H1 (cell line): Measurements from ENCODE around the gene SHISA8. TPM values are rescaled to one million over a fixed set of nuclear protein-coding genes. Genes with fewer than 3 reads are reported as not detected.

Experiments
- CTCF ChIA-PET: fragments of 300-600 bp; sonication (Branson Sonifier 250); formaldehyde crosslinking; loops from one replicate; lab custom pipeline; 2021; ENCODE audit not compliant: partially characterized antibody; lab: Charles Lee
- POLR2A ChIA-PET: fragments of 300-600 bp; sonication (Branson Sonifier 250); formaldehyde crosslinking; loops from one replicate; lab custom pipeline; 2021; ENCODE audit warnings: inconsistent platforms; ENCODE audit not compliant: partially characterized antibody; lab: Charles Lee
- DNase-seq, 2 experiments: peaks; one replicate each; pipeline versions ENCODE4 v3.0.0 to v3.0.0-alpha.2; 2010 to 2022; ENCODE audit warnings: low spot score in 2 of 2, low read depth in 1 of 2, mixed read lengths in 1 of 2
- FAIRE-seq: peaks from 2 replicates; lab custom pipeline; 2011; peaks lifted over from hg19 to GRCh38; lab: Jason Lieb, UNC
- H2AFZ ChIP-seq: 2 replicates; pipeline ENCODE4 v1.8.1; 2012; ENCODE audit warnings: low read length, inconsistent platforms
- H2AK5ac ChIP-seq: 2 replicates; pipeline ENCODE4 v1.6.1; 2013; ENCODE audit warnings: low read depth, low read length
- H2BK120ac ChIP-seq: replicated peaks from 2 replicates; pipeline ENCODE3; 2013; ENCODE audit warnings: low read depth, low read length, inconsistent platforms
- H2BK12ac ChIP-seq: 2 replicates; pipeline ENCODE4 v1.6.1; 2013; ENCODE audit warnings: low read depth, low read length
- H2BK15ac ChIP-seq: 2 replicates; pipeline ENCODE4 v1.6.1; 2013; ENCODE audit warnings: low read length
- H2BK20ac ChIP-seq: 2 replicates; pipeline ENCODE4 v1.6.1; 2013; ENCODE audit warnings: low read length
- H2BK5ac ChIP-seq: 2 replicates; pipeline ENCODE4 v1.6.1; 2013; ENCODE audit warnings: low read depth, low read length
- H3K14ac ChIP-seq: 2 replicates; pipeline ENCODE4 v1.6.1; 2013; ENCODE audit warnings: inconsistent platforms; ENCODE audit not compliant: insufficient read length
- H3K18ac ChIP-seq: 2 replicates; pipeline ENCODE4 v1.6.1; 2013; ENCODE audit warnings: low read length; ENCODE audit errors: extremely low read depth
- H3K23ac ChIP-seq: 2 replicates; pipeline ENCODE4 v1.6.1; 2013; ENCODE audit warnings: inconsistent platforms; ENCODE audit not compliant: insufficient read length
- H3K23me2 ChIP-seq: 2 replicates; pipeline ENCODE4 v1.6.1; 2013; ENCODE audit warnings: low read depth, low read length
- H3K27ac ChIP-seq: 2 replicates; pipeline ENCODE4 v1.6.1; 2011; ENCODE audit warnings: low read depth, low read length, inconsistent platforms
- H3K27me3 ChIP-seq, 4 experiments: replicated peaks in 1 of 4; 1 replicate in 1 of 4; 2 replicates in 3 of 4; pipeline versions ENCODE4 v1.6.1 to v1.8.1; 2011 to 2013; ENCODE audit warnings: low read length in 3 of 4, mild to moderate bottlenecking in 3 of 4, inconsistent platforms in 2 of 4, mixed read lengths in 2 of 4, moderate library complexity in 1 of 4; ENCODE audit not compliant: control insufficient read depth in 3 of 4, insufficient read depth in 3 of 4; ENCODE audit errors: extremely low read depth in 1 of 4
- H3K36me3 ChIP-seq, 4 experiments: 2 replicates each; pipeline versions ENCODE4 v1.6.1 to v1.8.1; 2011 to 2013; ENCODE audit warnings: mild to moderate bottlenecking in 4 of 4, low read length in 3 of 4, moderate library complexity in 2 of 4, control low read depth in 1 of 4, inconsistent platforms in 1 of 4; ENCODE audit not compliant: insufficient read depth in 4 of 4, control insufficient read depth in 2 of 4
- H3K4ac ChIP-seq: replicated peaks from 2 replicates; pipeline ENCODE3; 2013; ENCODE audit warnings: low read length, low read depth, mixed read lengths, inconsistent platforms; ENCODE audit not compliant: insufficient read length
- H3K4me1 ChIP-seq, 4 experiments: replicated peaks in 1 of 4; 1 replicate in 1 of 4; 2 replicates in 3 of 4; pipeline versions ENCODE4 v1.6.1 to v1.8.1; 2011 to 2013; ENCODE audit warnings: low read length in 3 of 4, inconsistent platforms in 2 of 4, mixed read lengths in 1 of 4; ENCODE audit not compliant: insufficient read depth in 4 of 4, control insufficient read depth in 3 of 4
- H3K4me2 ChIP-seq, 2 experiments: 2 replicates each; pipeline versions ENCODE4 v1.6.1 to v1.8.1; 2011 to 2013; ENCODE audit warnings: low read depth in 2 of 2, low read length in 2 of 2, control low read depth in 1 of 2, inconsistent platforms in 1 of 2, mild to moderate bottlenecking in 1 of 2; ENCODE audit not compliant: insufficient read depth in 1 of 2
- H3K4me3 ChIP-seq, 4 experiments: fragments of 200-600, 300-600 bp in 1 of 4; sonication (generic), shearing (Covaris generic), sonication (Bioruptor Twin) in 1 of 4; 2 replicates each; pipeline versions ENCODE4 v1.5.1 to v1.8.1; 2011 to 2016; ENCODE audit warnings: low read length in 4 of 4, low read depth in 3 of 4, control low read depth in 2 of 4, inconsistent platforms in 2 of 4, mild to moderate bottlenecking in 2 of 4, mixed read lengths in 1 of 4, moderate library complexity in 1 of 4; ENCODE audit not compliant: insufficient read depth in 2 of 4; ENCODE audit errors: extremely low read depth in 1 of 4
- H3K56ac ChIP-seq: replicated peaks from 2 replicates; pipeline ENCODE3; 2013; ENCODE audit warnings: low read depth, mild to moderate bottlenecking, mixed read lengths, low read length, inconsistent platforms; ENCODE audit not compliant: insufficient read length
- H3K79me1 ChIP-seq: 2 replicates; pipeline ENCODE4 v1.6.1; 2013; ENCODE audit warnings: low read depth, low read length, control low read depth
- H3K79me2 ChIP-seq, 2 experiments: 2 replicates each; pipeline versions ENCODE4 v1.6.1 to v1.8.1; 2012 to 2013; ENCODE audit warnings: low read length in 2 of 2, mild to moderate bottlenecking in 2 of 2, inconsistent platforms in 1 of 2; ENCODE audit not compliant: insufficient read depth in 2 of 2, control insufficient read depth in 1 of 2
- H3K9ac ChIP-seq, 4 experiments: replicated peaks in 1 of 4; 1 replicate in 1 of 4; 2 replicates in 3 of 4; pipeline versions ENCODE4 v1.6.1 to v1.8.1; 2011 to 2013; ENCODE audit warnings: low read depth in 3 of 4, low read length in 3 of 4, control low read depth in 2 of 4, mild to moderate bottlenecking in 2 of 4, moderate library complexity in 2 of 4, inconsistent platforms in 1 of 4; ENCODE audit errors: extremely low read depth in 1 of 4
- H3K9me3 ChIP-seq, 2 experiments: 2 replicates each; pipeline versions ENCODE4 v1.6.1 to v1.8.1; 2012 to 2013; ENCODE audit warnings: mild to moderate bottlenecking in 2 of 2, moderate library complexity in 2 of 2, control low read depth in 1 of 2, inconsistent platforms in 1 of 2, low read depth in 1 of 2, low read length in 1 of 2, mixed read lengths in 1 of 2; ENCODE audit not compliant: insufficient read depth in 2 of 2
- H4K20me1 ChIP-seq, 2 experiments: replicated peaks in 1 of 2; 2 replicates each; pipeline versions ENCODE3 to v1.8.1; 2011 to 2013; ENCODE audit warnings: inconsistent platforms in 2 of 2, low read length in 2 of 2, mild to moderate bottlenecking in 1 of 2; ENCODE audit not compliant: insufficient read depth in 2 of 2, control insufficient read depth in 1 of 2
- H4K5ac ChIP-seq: 2 replicates; pipeline ENCODE4 v1.6.1; 2013; ENCODE audit warnings: low read length, low read depth, mixed read lengths, inconsistent platforms; ENCODE audit not compliant: insufficient read length
- H4K8ac ChIP-seq: 2 replicates; pipeline ENCODE4 v1.8.0; 2013; ENCODE audit warnings: mild to moderate bottlenecking, moderate library complexity, low read length, inconsistent platforms; ENCODE audit not compliant: insufficient read depth; ENCODE audit errors: extremely low read depth
- H4K91ac ChIP-seq: replicated peaks from 2 replicates; pipeline ENCODE3; 2013; ENCODE audit warnings: low read length, mixed read lengths, inconsistent platforms; ENCODE audit not compliant: insufficient read length
- BRCA1 ChIP-seq: IDR thresholded peaks from 2 replicates; pipeline ENCODE4 v1.6.1; 2012; ENCODE audit warnings: low read depth, low read length, improper control_type of control experiment
- KDM4A ChIP-seq: IDR thresholded peaks from one replicate; pipeline ENCODE4 v1.7.1; 2012; ENCODE audit warnings: low read depth, mild to moderate bottlenecking, moderate library complexity, low read length, inconsistent platforms; ENCODE audit not compliant: severe bottlenecking
- KDM5A ChIP-seq: fragments of 200-600 bp; IDR thresholded peaks from 2 replicates; pipeline ENCODE4 v1.7.1; 2012; ENCODE audit warnings: mild to moderate bottlenecking, low read length, inconsistent platforms, mixed read lengths
- PHF8 ChIP-seq: fragments of 200-600 bp; sonication (generic); conservative IDR thresholded peaks from 2 replicates; pipeline ENCODE4 v1.7.1; 2012; ENCODE audit warnings: low read depth, mild to moderate bottlenecking, inconsistent platforms, low read length, moderate library complexity
- SAP30 ChIP-seq: fragments of 300-600 bp; sonication (generic); IDR thresholded peaks from 2 replicates; pipeline ENCODE4 v1.7.1; 2012; ENCODE audit warnings: low read length, moderate library complexity, mild to moderate bottlenecking, inconsistent platforms; ENCODE audit not compliant: insufficient read depth, insufficient replicate concordance
- SP4 ChIP-seq: IDR thresholded peaks from 2 replicates; pipeline ENCODE4 v1.6.1; 2012; ENCODE audit warnings: low read length, inconsistent platforms
- SRF ChIP-seq: IDR thresholded peaks from 2 replicates; pipeline ENCODE4 v1.6.1; 2011; ENCODE audit warnings: mild to moderate bottlenecking, low read depth, low read length, moderate library complexity
- TAF7 ChIP-seq: optimal IDR thresholded peaks from 2 replicates; pipeline ENCODE3; 2011; ENCODE audit warnings: low read depth, mild to moderate bottlenecking, inconsistent platforms, low read length, moderate library complexity, borderline replicate concordance
- TBP ChIP-seq: IDR thresholded peaks from 2 replicates; pipeline ENCODE4 v1.6.1; 2011; ENCODE audit warnings: low read depth, low read length, improper control_type of control experiment
- ZNF274 ChIP-seq: IDR thresholded peaks from 2 replicates; pipeline ENCODE4 v1.7.0; 2012; ENCODE audit warnings: low read length, borderline replicate concordance; ENCODE audit errors: extremely low read depth
- WGBS, 2 experiments: shearing (Covaris generic) in 1 of 2; methylation state at CpG; one replicate each; pipeline versions ENCODE4 v1.1.6 to v1.1.7; 2013 to 2015; ENCODE audit warnings: low lambda C conversion rate in 2 of 2, mixed read lengths in 2 of 2, inconsistent platforms in 1 of 2, low coverage in 1 of 2, missing lambda C conversion rate in 1 of 2; ENCODE audit not compliant: insufficient replicate concordance in 2 of 2, insufficient coverage in 1 of 2, insufficient read length in 1 of 2; ENCODE audit errors: extremely low coverage in 1 of 2, missing lambda C conversion rate in 1 of 2; 5-methylcytosine and 5-hydroxymethylcytosine counted together
- polyA plus RNA-seq, 7 experiments: library from polyadenylated mRNA; depleted of rRNA in 3 of 7; stranded (reverse) in 5 of 7; unstranded in 2 of 7; fragments of >200 nt in 5 of 7; fragments of 200-250 nt in 2 of 7; gene quantifications; 1 replicate in 5 of 7; 2 replicates in 1 of 7; 4 replicates in 1 of 7; pipeline versions ENCODE4 v1.2.1 to v1.2.3, GENCODE V29; 2011 to 2013; ENCODE audit warnings: missing spikeins in 2 of 7, mixed read lengths in 2 of 7
- total RNA-seq: library from RNA; stranded (reverse); fragmentation: NEBNext Ultra II Directional; extraction: Animal tissue kit (Norgen Biotek cat#: 25700); gene quantifications from 2 replicates; pipeline ENCODE4 v1.2.1, GENCODE V29; 2021
- TF ChIP-seq, protein P1 (sequence below): IDR thresholded peaks from 2 replicates; pipeline ENCODE4 v1.6.1; 2011; ENCODE audit warnings: low read length, improper control_type of control experiment

SHISA8 gene
- total and polyA plus RNA-seq, 2 of the 8 experiments (the other 6 are each of a cell fraction or from before 2014, with no cell fraction given), result 0.14 to 0.89 TPM

DNA sequence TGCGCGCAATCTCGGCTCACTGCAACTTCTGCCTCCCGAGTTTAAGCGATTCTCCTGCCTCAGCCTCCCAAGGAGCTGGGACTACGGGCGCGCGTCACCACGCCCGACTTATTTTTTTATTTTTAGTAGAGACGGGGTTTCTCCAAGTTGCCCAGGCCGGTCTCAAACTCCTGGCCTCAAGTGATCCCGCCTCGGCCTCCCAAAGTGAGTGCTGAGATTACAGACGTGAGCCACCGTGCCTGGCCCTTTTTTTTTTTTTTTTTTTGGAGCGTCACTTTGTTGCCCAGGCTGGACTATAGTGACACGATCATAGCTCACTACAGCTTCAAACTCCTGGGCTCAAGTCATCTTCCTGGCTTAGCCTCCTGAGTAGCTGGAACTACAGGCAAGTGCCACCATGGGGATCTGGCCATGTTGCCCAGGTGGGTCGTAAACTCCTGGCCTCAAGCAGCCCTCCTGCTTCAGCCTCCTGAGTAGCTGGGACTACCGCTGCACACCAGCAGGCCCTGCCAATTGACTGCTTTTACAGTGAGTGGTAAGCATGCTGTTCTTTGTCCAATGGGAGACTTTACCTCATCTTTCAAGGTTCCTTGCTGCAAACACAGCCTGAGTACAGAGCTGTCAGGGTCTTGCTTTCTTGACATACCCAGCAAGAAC is 32.7 kb upstream of the SHISA8 start:
- H3K27ac ChIP-seq, result no peak overlapping the region
- H2BK15ac ChIP-seq, result peak overlapping the region; percentile 19; the same call in 1 of the 2 replicates
- no peaks in the 10 kb centered on the region for H3K9me3 ChIP-seq
- H3K4ac ChIP-seq, result no peak overlapping the region
- H3K23me2 ChIP-seq, result peaks cover 8% of the 10 kb centered on the region
- H3K27me3 ChIP-seq, result no peaks in the 10 kb centered on the region
- DNase-seq, result no peak
- no peak overlapping the region for H4K91ac ChIP-seq
- peaks cover 0 to 9% of the 10 kb centered on the region in 2 experiments; a peak in 1 of 4 replicates for H3K79me2 ChIP-seq
- H3K4me3 ChIP-seq, result peak overlapping the region in 2 of 4 experiments; percentile 67 to 72; a peak in 4 of 8 replicates
- H3K14ac ChIP-seq, result no peak overlapping the region
- no peak overlapping the region for H2BK20ac ChIP-seq
- no peak for FAIRE-seq
- H2AK5ac ChIP-seq, result peak overlapping the region; percentile 59
- H2BK5ac ChIP-seq, result 0 out of 2 replicates have a peak overlapping the region, but pooled peaks have one; percentile 97
- H4K8ac ChIP-seq, result no peak overlapping the region; the same call in 1 of the 2 replicates
- H3K4me2 ChIP-seq, result peak overlapping the region; percentile 82 to 85
- H3K4me1 ChIP-seq, result peaks cover 7 to 20% (median 11%) of the 10 kb centered on the region in 4 experiments
- H4K5ac ChIP-seq, result no peak overlapping the region
- H3K79me1 ChIP-seq, result peaks cover 7% of the 10 kb centered on the region; the same call in 1 of the 2 replicates
- H3K56ac ChIP-seq, result no peak overlapping the region
- H3K18ac ChIP-seq, result peak overlapping the region; percentile 71; the same call in 1 of the 2 replicates
- ChIA-PET CTCF (interaction anchor here (0.6 to 4.4 kb wide), 10 partner anchors 9 to 250 kb away, joined by 3 to 21 read pairs (median 4); partner anchors contain the start of gene TNFRSF13C), POLR2A (interaction anchor here (0.9 to 2.1 kb wide), 10 partner anchors 10 to 116 kb away, joined by 3 to 13 read pairs (median 4); no protein-coding TSS in a partner anchor)
- no peak overlapping the region for H3K23ac ChIP-seq
- peaks cover 16 to 26% (median 23%) of the 10 kb centered on the region in 4 experiments for H3K36me3 ChIP-seq
- peak overlapping the region in 1 of 4 experiments; percentile 75; a peak in 2 of 7 replicates for H3K9ac ChIP-seq
- H2AFZ ChIP-seq, result no peak overlapping the region
- peak overlapping the region; percentile 60; the same call in 1 of the 2 replicates for H2BK12ac ChIP-seq
- 87% methylated on average over 17 of the region's 21 CpGs; no CpG with 5 or more reads in 1 of the 2 experiments for WGBS, 2 experiments
- H2BK120ac ChIP-seq, result no peak overlapping the region
- H4K20me1 ChIP-seq, result peaks cover 0 to 6% of the 10 kb centered on the region in 2 experiments
- TF ChIP-seq BRCA1 (no peak), ZNF274 (no peak), SRF (no peak), SAP30 (no peak), SP4 (no peak), KDM5A (no peak), PHF8 (no peak), KDM4A (no peak), TAF7 (no peak), TBP (no peak)
- TF ChIP-seq, protein P1, sequence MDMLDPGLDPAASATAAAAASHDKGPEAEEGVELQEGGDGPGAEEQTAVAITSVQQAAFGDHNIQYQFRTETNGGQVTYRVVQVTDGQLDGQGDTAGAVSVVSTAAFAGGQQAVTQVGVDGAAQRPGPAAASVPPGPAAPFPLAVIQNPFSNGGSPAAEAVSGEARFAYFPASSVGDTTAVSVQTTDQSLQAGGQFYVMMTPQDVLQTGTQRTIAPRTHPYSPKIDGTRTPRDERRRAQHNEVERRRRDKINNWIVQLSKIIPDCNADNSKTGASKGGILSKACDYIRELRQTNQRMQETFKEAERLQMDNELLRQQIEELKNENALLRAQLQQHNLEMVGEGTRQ, result no peak
